HG03575 (cell line): ENCODE results near the gene EXOG.
A peak's percentile ranks its signal among the peaks of the same experiment; 100 is the strongest.

Source experiments
- ATAC-seq: cut with Tn5 transposase; IDR thresholded peaks from one replicate; pipeline ENCODE4 v1.9.1; 2021; ENCODE audit not compliant: unreplicated experiment, insufficient number of reproducible peaks, low FRiP score; ENCODE audit errors: extremely low read depth

Gene EXOG

GRCh38 chr3:38493031-38493430 lies 3.1 kb upstream of the EXOG start:
- no peak for ATAC-seq

DNA sequence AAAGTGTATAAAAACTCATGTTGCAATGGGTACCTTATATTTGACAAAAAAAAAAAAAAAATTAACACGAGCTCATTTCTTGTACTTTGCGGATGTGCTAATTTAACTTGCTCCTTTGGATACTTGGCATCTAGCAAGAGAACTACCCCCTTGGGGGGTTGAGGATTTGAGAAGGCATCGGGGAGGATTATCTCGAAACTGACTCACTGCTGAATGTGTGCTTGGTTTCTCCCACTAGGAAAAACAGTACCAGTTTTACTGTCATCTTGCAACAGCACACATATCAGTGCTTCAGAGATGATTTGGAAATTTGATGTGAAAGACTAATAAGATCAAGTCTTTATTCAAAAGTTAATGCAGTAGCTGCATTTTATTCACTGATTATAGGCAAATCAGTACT lies 891 bp downstream of the EXOG start:
- no peak for ATAC-seq

DNA sequence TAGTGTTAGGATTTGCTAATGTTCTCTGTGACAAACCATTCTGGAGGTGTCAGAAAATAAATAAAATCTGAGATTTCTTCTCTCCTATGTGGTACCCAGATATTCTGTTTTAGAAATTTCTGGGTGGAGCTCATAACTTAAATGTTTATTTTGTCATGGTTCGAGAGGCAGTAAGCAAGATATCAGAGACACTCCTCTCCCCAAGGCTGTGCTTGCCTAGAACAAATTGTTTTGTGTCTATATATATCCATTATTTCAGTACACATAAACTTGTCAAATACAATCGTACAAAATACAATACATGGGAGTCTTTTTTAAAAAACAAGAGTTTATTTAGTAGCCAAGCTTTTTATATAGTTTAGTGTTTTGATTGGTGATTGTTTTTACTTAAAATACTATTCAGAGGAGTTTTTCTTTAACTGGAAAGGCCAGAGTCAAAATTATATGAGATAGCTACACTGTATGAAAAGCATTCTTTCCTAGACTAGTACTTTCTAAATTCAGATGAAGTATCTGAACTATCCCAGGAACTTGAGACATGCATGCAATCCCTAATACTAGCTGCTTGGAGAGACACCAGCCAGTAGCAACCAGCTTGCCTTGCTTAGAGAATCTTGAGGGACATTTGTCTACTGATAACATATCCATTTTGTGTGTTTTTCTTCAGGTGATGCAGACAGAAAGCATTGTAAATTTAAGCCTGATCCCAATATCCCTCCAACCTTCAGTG lies 4.7 kb downstream of the EXOG start:
- ATAC-seq, result no peak

DNA sequence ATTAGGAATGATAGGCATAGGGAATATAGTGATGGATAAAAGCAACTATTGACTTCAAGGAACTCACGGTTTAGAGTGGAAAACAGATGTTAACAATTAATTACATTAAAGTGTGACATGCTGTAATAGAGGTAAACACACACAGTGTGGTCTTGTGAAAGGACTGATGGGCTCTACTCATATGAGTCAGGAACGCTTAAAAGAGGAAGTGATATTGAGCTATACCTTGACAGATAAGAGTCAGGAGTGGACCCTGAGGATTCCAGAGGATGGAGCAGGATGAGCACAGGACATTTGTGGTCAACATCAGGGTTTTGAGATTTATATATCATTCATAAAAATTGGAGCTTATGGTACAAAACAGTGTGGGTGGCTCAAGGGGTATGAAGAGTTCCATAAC lies 11.0 kb downstream of the EXOG start:
- peak; percentile 90 for ATAC-seq

DNA sequence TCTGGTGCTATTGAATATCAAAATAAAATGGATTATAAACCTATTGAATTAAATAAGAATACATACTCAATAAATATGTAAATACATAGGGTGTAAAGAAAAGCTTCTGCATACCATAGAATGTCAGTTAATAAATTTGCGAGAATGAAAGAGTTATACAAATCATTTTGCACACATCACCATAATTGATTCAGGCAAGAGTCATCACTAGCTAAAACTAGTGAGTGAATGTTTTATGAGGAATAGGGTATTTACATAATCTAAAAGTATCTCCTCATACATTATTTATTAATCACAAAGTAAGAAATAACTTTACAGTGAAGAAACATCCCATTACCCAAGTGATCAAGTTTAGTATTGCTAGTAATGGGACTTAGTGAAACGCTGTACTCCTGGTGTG lies 13.6 kb downstream of the EXOG start:
- ATAC-seq, result no peak

DNA sequence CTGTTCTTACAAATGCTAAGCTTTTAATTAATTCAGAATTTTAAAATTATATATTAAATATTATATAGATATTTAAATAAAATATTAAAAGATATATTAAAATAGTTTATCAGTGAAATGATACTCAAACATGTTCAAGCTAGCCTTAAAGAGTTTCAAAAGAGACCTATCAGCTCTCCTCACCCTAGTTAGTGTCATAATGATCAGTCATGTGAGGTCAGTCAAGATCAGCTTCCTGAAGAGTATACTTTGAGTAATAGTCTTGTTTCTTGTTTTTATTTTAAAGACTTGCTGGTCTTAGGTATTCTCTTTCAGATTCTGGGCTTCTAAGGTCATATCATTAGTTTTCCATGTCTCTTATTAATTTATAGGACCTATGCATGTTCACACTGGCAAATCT lies 14.5 kb downstream of the EXOG start:
- ATAC-seq, result no peak

GRCh38 chr3:38511546-38511945 lies 15.4 kb downstream of the EXOG start:
- no peak for ATAC-seq

GRCh38 chr3:38515367-38515766 lies 19.2 kb downstream of the EXOG start:
- no peak for ATAC-seq

- no peak for ATAC-seq
These were observed 20.5 kb downstream of the EXOG start for GRCh38 chr3:38516669-38517068.

DNA sequence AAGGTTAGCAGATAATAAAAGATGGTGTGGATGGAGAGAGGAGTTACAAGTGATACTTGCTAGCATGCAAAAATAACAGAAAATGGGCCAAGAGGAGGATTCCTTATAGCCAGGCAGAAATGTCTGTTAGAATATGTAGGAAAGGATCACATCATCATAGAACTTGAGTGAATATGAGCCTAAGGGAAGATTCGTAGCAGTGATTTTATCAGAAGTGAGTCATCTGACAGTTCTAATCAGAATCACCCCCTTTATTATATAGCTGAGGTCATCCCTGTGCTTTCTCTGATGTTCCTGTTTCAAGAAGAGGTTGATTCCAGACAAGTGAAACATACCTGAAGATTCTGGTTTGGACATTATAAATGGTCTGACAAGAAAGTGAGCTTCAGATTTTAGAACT lies 22.9 kb downstream of the EXOG start:
- no peak for ATAC-seq

DNA sequence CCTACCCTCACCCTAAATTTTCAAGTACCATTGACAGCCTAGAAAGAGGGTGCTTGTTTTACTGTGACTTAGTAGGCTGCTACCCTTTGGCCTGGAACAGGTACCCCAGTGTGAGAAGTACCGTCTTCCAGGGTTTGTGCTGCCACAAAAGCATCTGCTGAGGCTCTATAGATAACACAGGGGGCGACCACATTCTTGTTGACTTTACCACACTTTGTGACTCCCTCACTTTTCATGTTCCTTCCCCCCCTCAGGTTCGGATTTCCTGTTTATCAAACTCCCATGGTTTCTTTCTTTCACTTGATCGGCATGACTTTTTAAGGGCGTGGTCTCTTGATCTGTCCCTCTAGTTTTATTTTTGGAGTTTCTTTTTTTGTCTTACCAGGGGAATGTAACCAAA lies 23.5 kb downstream of the EXOG start:
- no peak for ATAC-seq

DNA sequence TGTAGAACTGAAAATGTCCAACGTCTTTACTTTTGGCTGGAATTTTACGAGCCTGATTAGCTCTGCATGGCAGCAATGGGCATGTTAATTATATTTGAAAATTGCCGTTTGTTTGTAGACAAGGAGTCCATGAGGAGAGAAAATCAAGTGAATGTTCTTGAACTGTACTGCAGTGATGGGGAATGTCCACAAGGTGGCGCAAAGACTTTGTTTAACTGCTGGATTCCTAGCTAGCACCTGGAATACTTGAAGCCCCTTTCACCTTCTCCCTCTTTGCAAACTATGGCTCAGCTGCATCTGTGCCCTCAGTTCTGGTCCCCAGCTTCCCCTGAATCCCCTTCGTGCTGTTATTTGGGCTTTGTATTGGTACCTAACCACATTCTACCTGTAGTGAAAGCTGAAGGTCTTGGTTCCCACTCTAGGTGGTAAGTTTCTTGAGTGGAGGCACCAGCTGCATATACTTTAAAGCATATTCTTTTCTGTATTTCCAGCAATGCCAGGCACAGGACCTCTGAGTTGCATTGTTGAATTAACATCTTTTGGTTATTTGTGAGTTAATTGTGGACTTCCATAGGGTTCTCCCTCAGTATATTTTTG lies 25.3 kb downstream of the EXOG start:
- ATAC-seq, result no peak

DNA sequence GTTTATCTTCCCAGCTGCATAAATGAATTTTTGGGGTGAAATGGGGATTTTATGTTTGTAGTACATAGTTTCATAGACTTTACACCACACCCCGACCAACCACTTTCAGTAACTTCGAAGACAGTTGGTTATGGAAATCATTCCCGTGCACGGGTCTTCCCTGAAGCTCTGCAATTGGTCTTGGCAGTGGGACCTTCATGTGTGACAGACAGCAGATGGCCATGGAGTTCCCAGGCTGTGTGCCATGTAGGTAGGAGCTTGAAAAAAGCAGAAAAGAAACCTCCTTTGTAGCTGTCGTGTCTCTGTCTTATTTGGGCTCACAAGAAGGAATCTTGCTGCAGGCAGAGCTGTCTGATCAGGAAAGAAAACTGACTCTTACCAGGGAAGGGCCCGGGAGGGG lies 25.9 kb downstream of the EXOG start:
- no peak for ATAC-seq

DNA sequence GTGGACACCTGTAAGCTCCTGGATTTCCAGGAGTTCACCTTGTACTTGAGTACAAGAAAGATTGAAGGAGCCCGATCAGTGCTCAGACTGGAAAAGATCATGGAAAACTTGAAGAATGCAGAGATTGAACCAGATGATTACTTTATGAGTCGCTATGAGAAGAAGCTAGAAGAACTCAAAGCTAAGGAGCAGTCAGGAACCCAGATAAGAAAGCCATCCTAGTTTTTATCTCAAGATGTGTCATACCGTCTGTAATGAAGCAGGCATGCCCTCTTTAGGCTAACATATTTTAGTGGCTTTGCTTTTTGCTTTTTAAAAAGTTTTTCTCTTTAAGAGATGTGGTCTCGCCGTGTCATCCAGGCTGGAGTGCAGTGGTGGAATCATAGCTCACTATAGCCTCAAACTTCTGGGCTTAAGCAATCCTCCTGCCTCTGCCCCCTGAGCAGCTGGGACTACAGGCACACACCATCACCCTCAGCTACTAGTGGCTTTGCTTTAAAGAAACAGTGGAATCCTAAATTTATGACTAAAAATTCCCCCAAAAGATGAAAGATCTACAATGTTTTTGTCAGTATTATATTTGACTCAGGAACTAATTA lies 28.1 kb downstream of the EXOG start:
- ATAC-seq, result no peak

DNA sequence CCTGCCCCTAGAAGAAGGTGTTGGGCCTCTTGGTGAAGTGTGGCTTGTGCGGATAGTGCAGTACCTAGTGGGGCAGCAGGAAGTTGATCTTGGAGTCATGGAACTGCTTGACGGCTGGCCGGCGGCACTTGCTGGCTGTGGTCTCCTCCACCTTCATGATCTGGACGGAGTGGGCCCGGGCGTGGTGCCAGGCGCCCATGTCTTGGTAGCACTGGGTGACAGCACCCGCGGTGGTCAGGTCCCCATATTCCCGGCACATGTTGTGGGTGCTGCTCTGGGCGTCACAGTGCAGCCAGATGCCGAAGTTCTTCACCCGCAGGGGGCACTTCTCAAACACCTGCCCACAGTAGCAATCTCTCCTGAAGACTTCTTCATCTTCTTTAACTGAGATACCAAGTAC lies 30.7 kb downstream of the EXOG start:
- ATAC-seq, result no peak

DNA sequence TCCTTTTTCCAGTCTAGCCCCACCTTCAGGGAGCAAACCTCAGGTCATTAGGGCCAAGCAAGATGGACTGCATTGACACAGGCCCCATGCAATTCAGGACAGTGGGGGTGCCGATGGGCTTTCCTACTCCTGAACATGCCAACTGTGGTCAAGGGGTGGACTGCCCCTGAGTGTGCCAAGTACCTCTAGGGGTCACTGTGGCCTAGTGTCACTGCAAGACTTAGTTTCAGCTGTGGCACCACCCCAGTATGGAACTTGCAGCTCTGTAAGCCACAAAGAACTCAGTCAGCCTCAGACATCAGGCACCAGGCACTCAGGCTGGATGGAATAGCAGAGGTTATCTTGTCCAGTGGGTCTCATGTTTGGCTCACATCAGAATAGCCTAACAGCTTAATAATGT lies 32.3 kb downstream of the EXOG start:
- no peak for ATAC-seq

DNA sequence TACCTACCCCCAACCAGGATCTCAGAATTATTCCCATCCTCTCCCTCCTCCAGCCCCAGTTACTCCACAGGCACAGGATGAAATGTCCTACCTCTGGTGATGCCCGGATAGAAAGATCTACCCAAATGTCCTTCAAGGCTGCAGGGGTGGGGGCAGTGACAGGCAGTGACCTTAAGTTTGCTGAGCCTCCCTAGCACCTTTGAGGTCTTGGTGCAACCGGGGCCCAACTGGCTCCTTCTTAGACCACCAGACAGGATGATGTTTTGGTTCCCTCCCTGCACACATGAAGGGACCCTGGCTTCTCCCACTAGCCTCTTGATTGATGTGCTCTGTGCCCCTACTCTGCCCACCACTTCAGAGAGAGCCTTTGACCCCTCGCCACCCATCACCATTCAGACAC lies 36.4 kb downstream of the EXOG start:
- ATAC-seq, result no peak

- ATAC-seq, result no peak
These were observed 37.3 kb downstream of the EXOG start for GRCh38 chr3:38533285-38533976.

- ATAC-seq, result no peak
These were observed 38.0 kb downstream of the EXOG start for GRCh38 chr3:38534180-38534579.

- no peak for ATAC-seq
These were observed 38.5 kb downstream of the EXOG start for GRCh38 chr3:38534604-38535003.
